Measurements from ENCODE around the gene FOLR3.
"Not testable (repeated sequence)": the region's sequence is repeated elsewhere in the genome, so short reads cannot be mapped to it uniquely, and the experiment has no call there.

- TF ChIP-seq CTCF, POLR2A (IDR thresholded peaks at IDR 0.05): not testable (repeated sequence)
Measured at GRCh38 chr11:72181553-72181958, 46.0 kb downstream of the FOLR3 start.

Measured in body of pancreas (tissue), 4 donors.